Esophagus squamous epithelium (tissue), 4 donors: ENCODE results near the gene CHEK2.

Experiments used
- CTCF ChIP-seq, 6 experiments: fragments of 450-650 bp in 4 of 6; fragments of 200-600 bp in 2 of 6; sonication (generic) in 2 of 6; IDR thresholded peaks; one replicate each; pipeline ENCODE4 v1.5.1; 2016 to 2019; ENCODE audit warnings: antibody characterized with exemption in 6 of 6, mild to moderate bottlenecking in 4 of 6, moderate library complexity in 4 of 6
- POLR2A ChIP-seq, 4 donors: fragments of 450-650 bp; IDR thresholded peaks; one replicate each; pipeline ENCODE4 v1.6.1; 2017; ENCODE audit warnings: antibody characterized with exemption in 4 of 4, mild to moderate bottlenecking in 4 of 4, moderate library complexity in 3 of 4

- no peak for TF ChIP-seq CTCF (IDR thresholded peaks at IDR 0.05)
- no peak for TF ChIP-seq POLR2A (IDR thresholded peaks at IDR 0.05)
These were observed 23.6 kb downstream of the CHEK2 start for GRCh38 chr22:28718044-28718443.
